Measurements from ENCODE around the gene SPRY1.

SPRY1 gene

GRCh38 chr4:123396307-123397143 is at the start of gene SPRY1:
Gene SPRY1, plus strand, starts transcription at chr4:123396795. Its CDS starts 4,797 bp downstream, at chr4:123401592.
- peak; percentile 57 for DNase-seq

GRCh38 chr4:123346951-123347350 is 49.6 kb upstream of the SPRY1 start:
- no peak for DNase-seq

- DNase-seq, result no peak
These were observed 47.6 kb upstream of the SPRY1 start for GRCh38 chr4:123348946-123349345.

- DNase-seq, result no peak
These were observed 47.0 kb upstream of the SPRY1 start for GRCh38 chr4:123349421-123350190.

- no peak for DNase-seq
These were observed 46.4 kb upstream of the SPRY1 start for GRCh38 chr4:123350191-123350544.

- no peak for DNase-seq
These were observed 45.9 kb upstream of the SPRY1 start for GRCh38 chr4:123350726-123351125.

GRCh38 chr4:123351713-123352112 is 44.9 kb upstream of the SPRY1 start:
- DNase-seq, result no peak

GRCh38 chr4:123352240-123352945 is 44.2 kb upstream of the SPRY1 start:
- DNase-seq, result no peak

GRCh38 chr4:123352966-123353365 is 43.6 kb upstream of the SPRY1 start:
- DNase-seq, result no peak

GRCh38 chr4:123353656-123354055 is 42.9 kb upstream of the SPRY1 start:
- no peak for DNase-seq

GRCh38 chr4:123354701-123355100 is 41.9 kb upstream of the SPRY1 start:
- DNase-seq, result no peak

GRCh38 chr4:123356921-123357320 is 39.7 kb upstream of the SPRY1 start:
- DNase-seq, result no peak

- DNase-seq, result no peak
These were observed 36.9 kb upstream of the SPRY1 start for GRCh38 chr4:123359449-123360315.

- no peak for DNase-seq
These were observed 35.3 kb upstream of the SPRY1 start for GRCh38 chr4:123361195-123361861.

GRCh38 chr4:123362103-123362502 is 34.5 kb upstream of the SPRY1 start:
- no peak for DNase-seq

- no peak for DNase-seq
These were observed 32.9 kb upstream of the SPRY1 start for GRCh38 chr4:123363729-123364128.

GRCh38 chr4:123364906-123365305 is 31.7 kb upstream of the SPRY1 start:
- no peak for DNase-seq

- no peak for DNase-seq
These were observed 31.2 kb upstream of the SPRY1 start for GRCh38 chr4:123365412-123365811.

- no peak for DNase-seq
These were observed 30.3 kb upstream of the SPRY1 start for GRCh38 chr4:123366144-123366748.

GRCh38 chr4:123378794-123379193 is 17.8 kb upstream of the SPRY1 start:
- no peak for DNase-seq

GRCh38 chr4:123379392-123379791 is 17.2 kb upstream of the SPRY1 start:
- DNase-seq, result no peak
